ENCODE measurements around the gene TGM2. TPM values are rescaled to one million over a fixed set of nuclear protein-coding genes. Genes with fewer than 3 reads are reported as not detected.

Gene TGM2
- total RNA-seq, 1 experiment from 2014 or later: 138 TPM

DNA sequence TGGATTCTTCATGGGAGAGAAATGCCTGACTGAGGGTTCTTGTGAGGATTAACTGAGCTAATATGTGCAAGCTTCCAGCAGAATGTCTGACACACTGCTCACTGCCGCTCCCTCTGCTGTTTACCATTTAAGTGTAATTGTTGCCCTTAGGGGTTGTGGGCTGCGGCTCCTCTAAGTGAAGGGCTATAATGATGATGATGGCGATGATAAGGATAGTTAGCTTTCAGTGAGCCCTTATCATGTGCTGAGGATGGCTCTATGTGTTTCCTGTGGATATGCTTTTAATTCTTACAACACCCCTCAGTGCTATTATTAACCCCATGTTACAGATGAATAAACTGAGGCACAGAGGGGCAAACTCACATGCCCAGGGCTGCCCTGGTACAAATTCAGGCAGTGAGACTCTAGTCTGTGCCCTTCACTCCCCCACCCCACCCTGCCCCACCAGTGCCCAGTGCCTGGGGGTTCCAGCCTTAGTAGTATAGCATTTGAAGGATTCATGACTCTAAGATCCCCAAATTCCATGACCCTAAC is 33.4 kb downstream of the TGM2 start:
- intact Hi-C loops (cut with micrococcal nuclease; ENCODE audit: unreplicated experiment): loop anchor here (2.0 kb wide), 1 partner anchor 21 kb away; no protein-coding TSS in a partner anchor
- Mint-ChIP-seq H3K27ac (ENCODE audit: unreplicated experiment) (peak overlapping the region; percentile 23), H3K4me3 (ENCODE audit: unreplicated experiment) (no peak overlapping the region), H3K36me3 (ENCODE audit: insufficient read depth, unreplicated experiment) (peaks cover 2% of the 10 kb centered on the region), H3K4me1 (ENCODE audit: low read depth, unreplicated experiment) (peaks cover 52% of the 10 kb centered on the region), H3K9me3 (ENCODE audit: unreplicated experiment) (no peaks in the 10 kb centered on the region), H3K27me3 (ENCODE audit: insufficient read depth, unreplicated experiment) (no peaks in the 10 kb centered on the region)
- BruUV-seq (replicated peaks): no TSS peak
- no peaks in the 10 kb centered on the region for H3K36me3 ChIP-seq (ENCODE audit: control insufficient read depth, insufficient read depth, low read length)
- no peaks in the 10 kb centered on the region for H3K27me3 ChIP-seq (replicated peaks; ENCODE audit: control insufficient read depth, insufficient read depth, low read length)
- no peak overlapping the region for H3K4me3 ChIP-seq (ENCODE audit: low read depth, low read length)
- no peaks in the 10 kb centered on the region for H3K9me3 ChIP-seq
- DNase-seq: peak; percentile 68 to 84
- CTCF ChIA-PET: interaction anchor here (0.7 to 1.6 kb wide), 8 partner anchors 8 to 90 kb away, joined by 3 to 7 read pairs (median 5); no protein-coding TSS in a partner anchor
- POLR2A ChIA-PET: interaction anchor here (0.6 kb wide), 1 partner anchor 20 kb away, joined by 6 read pairs; no protein-coding TSS in a partner anchor
- TF ChIP-seq, protein P1, sequence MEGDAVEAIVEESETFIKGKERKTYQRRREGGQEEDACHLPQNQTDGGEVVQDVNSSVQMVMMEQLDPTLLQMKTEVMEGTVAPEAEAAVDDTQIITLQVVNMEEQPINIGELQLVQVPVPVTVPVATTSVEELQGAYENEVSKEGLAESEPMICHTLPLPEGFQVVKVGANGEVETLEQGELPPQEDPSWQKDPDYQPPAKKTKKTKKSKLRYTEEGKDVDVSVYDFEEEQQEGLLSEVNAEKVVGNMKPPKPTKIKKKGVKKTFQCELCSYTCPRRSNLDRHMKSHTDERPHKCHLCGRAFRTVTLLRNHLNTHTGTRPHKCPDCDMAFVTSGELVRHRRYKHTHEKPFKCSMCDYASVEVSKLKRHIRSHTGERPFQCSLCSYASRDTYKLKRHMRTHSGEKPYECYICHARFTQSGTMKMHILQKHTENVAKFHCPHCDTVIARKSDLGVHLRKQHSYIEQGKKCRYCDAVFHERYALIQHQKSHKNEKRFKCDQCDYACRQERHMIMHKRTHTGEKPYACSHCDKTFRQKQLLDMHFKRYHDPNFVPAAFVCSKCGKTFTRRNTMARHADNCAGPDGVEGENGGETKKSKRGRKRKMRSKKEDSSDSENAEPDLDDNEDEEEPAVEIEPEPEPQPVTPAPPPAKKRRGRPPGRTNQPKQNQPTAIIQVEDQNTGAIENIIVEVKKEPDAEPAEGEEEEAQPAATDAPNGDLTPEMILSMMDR (IDR thresholded peaks at IDR 0.05; ENCODE audit: insufficient read depth in 1 of 2, low read depth in 1 of 2, low read length in 1 of 2, severe bottlenecking in 1 of 2, unreplicated experiment in 1 of 2): no peak
- H3K4me1 ChIP-seq: peaks cover 43% of the 10 kb centered on the region

DNA sequence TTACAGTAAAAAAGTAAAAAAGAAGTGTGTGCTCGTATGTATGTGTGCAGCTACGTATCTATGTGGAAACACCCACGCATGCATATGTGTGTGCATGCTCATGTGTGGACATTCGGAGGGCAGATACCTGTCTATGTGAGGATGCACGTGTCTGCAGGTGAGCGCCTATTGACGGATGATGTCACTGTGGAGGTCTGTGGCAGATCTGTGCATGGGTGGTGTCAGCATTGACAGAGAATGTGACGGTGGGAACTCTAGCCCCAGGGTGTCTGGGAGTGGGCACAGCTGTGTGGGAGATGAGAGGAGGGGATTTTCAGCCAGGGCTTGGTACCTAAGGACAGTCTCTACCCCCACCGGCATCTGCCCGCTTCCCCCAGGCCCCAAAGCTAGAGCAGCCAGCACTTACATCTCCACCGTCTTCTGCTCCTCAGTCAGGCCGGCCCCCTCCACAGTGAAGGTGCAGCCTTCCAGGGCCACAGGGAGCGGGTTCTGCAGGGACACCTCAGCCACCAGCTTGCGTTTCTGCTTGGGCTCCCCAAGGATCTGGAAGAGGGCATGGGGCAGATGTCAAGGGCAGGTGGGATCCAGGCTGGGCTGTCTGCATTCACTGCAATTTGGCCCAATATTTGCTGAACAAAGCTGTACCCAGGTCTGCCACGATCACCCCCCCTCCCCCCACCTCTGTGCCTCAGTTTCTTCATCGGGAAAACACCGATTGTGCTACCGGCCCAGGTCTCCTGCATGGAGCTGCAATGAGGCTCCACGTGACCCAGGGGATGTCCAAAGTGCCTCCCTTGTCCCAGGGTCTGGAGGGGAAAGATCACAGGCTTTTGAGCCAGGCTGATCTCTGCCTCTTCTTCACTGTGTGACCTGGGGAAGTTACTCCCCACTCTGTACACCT is 34.1 kb downstream of the TGM2 start:
- no peak overlapping the region for H3K4me3 Mint-ChIP-seq (ENCODE audit: unreplicated experiment)
- no peaks in the 10 kb centered on the region for H3K9me3 Mint-ChIP-seq (ENCODE audit: unreplicated experiment)
- no peaks in the 10 kb centered on the region for H3K27me3 Mint-ChIP-seq (ENCODE audit: insufficient read depth, unreplicated experiment)
- H3K4me1 Mint-ChIP-seq (ENCODE audit: low read depth, unreplicated experiment): peaks cover 52% of the 10 kb centered on the region
- no TSS peak for BruUV-seq (replicated peaks)
- H3K36me3 Mint-ChIP-seq (ENCODE audit: insufficient read depth, unreplicated experiment): no peaks in the 10 kb centered on the region
- POLR2A ChIA-PET: interaction anchor here (0.6 kb wide), 1 partner anchor 19 kb away, joined by 6 read pairs; no protein-coding TSS in a partner anchor
- TF ChIP-seq, protein P1 (IDR thresholded peaks at IDR 0.05; ENCODE audit: insufficient read depth in 1 of 2, low read depth in 1 of 2, low read length in 1 of 2, severe bottlenecking in 1 of 2, unreplicated experiment in 1 of 2): no peak
- intact Hi-C loops (cut with micrococcal nuclease; ENCODE audit: unreplicated experiment): loop anchor here (2.0 kb wide), 1 partner anchor 20 kb away; no protein-coding TSS in a partner anchor
- Histone ChIP-seq H3K4me1 (peaks cover 43% of the 10 kb centered on the region), H3K27me3 (replicated peaks; ENCODE audit: control insufficient read depth, insufficient read depth, low read length) (no peaks in the 10 kb centered on the region), H3K9me3 (no peaks in the 10 kb centered on the region), H3K4me3 (ENCODE audit: low read depth, low read length) (no peak overlapping the region), H3K36me3 (ENCODE audit: control insufficient read depth, insufficient read depth, low read length) (no peaks in the 10 kb centered on the region)
- peak overlapping the region; percentile 23 for H3K27ac Mint-ChIP-seq (ENCODE audit: unreplicated experiment)
- CTCF ChIA-PET: interaction anchor here (0.7 to 1.6 kb wide), 9 partner anchors 8 to 90 kb away, joined by 3 to 7 read pairs (median 5); no protein-coding TSS in a partner anchor
- peak in 1 of 2 experiments; percentile 42 for DNase-seq

DNA sequence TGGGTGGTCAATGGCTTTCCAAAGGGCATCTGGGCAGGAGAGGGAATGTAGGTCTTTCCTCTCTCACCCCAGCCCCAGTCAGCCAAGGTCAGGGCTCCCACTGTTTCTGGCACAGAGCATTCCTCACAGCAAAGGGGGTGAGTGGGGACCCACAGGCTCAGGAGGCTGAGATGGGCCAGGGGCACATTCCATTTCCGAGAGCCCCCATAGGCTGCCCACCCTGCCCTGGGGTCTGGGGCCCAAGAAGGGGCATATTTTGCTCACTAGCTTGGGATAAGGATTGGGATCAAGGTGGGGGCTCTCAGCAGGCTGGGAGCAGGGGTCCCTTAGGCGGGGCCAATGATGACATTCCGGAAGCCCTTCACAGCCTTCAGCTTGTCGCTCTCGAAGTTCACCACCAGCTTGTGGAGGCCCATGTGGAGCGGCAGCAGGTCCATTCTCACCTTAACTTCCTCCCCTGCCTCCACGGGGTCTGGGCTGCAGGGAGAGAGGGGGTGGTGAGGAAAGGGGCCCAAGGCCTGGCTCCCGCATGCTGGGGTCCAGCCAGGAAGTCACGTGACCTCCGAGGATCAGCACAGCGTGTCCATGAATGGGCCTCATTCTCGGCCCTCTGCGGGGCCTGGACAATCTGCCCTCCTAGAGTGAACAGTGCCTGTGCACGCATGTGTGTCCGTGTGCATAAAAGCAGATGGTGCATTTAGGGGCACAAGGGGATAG is 35.0 kb downstream of the TGM2 start:
- no peaks in the 10 kb centered on the region for H3K9me3 Mint-ChIP-seq (ENCODE audit: unreplicated experiment)
- Histone ChIP-seq H3K4me1 (peaks cover 38% of the 10 kb centered on the region), H3K4me3 (ENCODE audit: low read depth, low read length) (no peak overlapping the region), H3K36me3 (ENCODE audit: control insufficient read depth, insufficient read depth, low read length) (no peaks in the 10 kb centered on the region), H3K27me3 (replicated peaks; ENCODE audit: control insufficient read depth, insufficient read depth, low read length) (no peaks in the 10 kb centered on the region), H3K9me3 (no peaks in the 10 kb centered on the region)
- ChIA-PET CTCF (interaction anchor here (1.5 kb wide), 1 partner anchor 57 kb away, joined by 5 read pairs; no protein-coding TSS in a partner anchor), POLR2A (no interaction called here)
- H3K27me3 Mint-ChIP-seq (ENCODE audit: insufficient read depth, unreplicated experiment): no peaks in the 10 kb centered on the region
- TF ChIP-seq, protein P1 (IDR thresholded peaks at IDR 0.05; ENCODE audit: insufficient read depth in 1 of 2, low read depth in 1 of 2, low read length in 1 of 2, severe bottlenecking in 1 of 2, unreplicated experiment in 1 of 2): no peak
- H3K27ac Mint-ChIP-seq (ENCODE audit: unreplicated experiment): peak overlapping the region; percentile 33
- DNase-seq: peak in 1 of 2 experiments; percentile 39
- no peak overlapping the region for H3K4me3 Mint-ChIP-seq (ENCODE audit: unreplicated experiment)
- BruUV-seq (replicated peaks): no TSS peak
- no peaks in the 10 kb centered on the region for H3K36me3 Mint-ChIP-seq (ENCODE audit: insufficient read depth, unreplicated experiment)
- H3K4me1 Mint-ChIP-seq (ENCODE audit: low read depth, unreplicated experiment): peaks cover 46% of the 10 kb centered on the region
- intact Hi-C loops (cut with micrococcal nuclease; ENCODE audit: unreplicated experiment): loop anchor here (2.0 kb wide), 1 partner anchor 19 kb away; no protein-coding TSS in a partner anchor

Data from Caco-2 (cell line).